Activated naive CD4-positive, alpha-beta T cell treated with anti-CD3 and anti-CD28 coated beads, Interleukin-2, amount 50 U/mL, for 72 hours (primary cell): ENCODE results near the gene AFF3. TPM values are rescaled to one million over a fixed set of nuclear protein-coding genes. Genes with fewer than 3 reads are reported as not detected.
A peak's percentile ranks its signal among the peaks of the same experiment; 100 is the strongest.

Experiments used
- ATAC-seq, 2 donors: fragments of 150-1000 bp; cut with Tn5 transposase; 2 replicates each; pipeline ENCODE4 v1.10.0; 2021; ENCODE audit warnings: mild to moderate bottlenecking in 2 of 2, moderate library complexity in 2 of 2
- DNase-seq, 2 donors: peaks; one replicate each; pipeline ENCODE4 v3.0.0; 2021 to 2022; ENCODE audit warnings: low spot score in 2 of 2
- H3K27ac Mint-ChIP-seq, 2 donors: one replicate each; pipeline ENCODE4 v1.8.0; 2022; ENCODE audit warnings: mild to moderate bottlenecking in 2 of 2, mixed read lengths in 2 of 2
- H3K36me3 Mint-ChIP-seq, 2 donors: one replicate each; pipeline ENCODE4 v1.8.0; 2022; ENCODE audit warnings: mixed read lengths in 2 of 2
- H3K9me3 Mint-ChIP-seq, 2 donors: one replicate each; pipeline ENCODE4 v1.8.0; 2022; ENCODE audit warnings: mixed read lengths in 2 of 2
- total RNA-seq, 2 donors: library from RNA; stranded (reverse); gene quantifications; one replicate each; pipeline ENCODE4 v1.2.3, GENCODE V29; 2022

The AFF3 gene
- total RNA-seq, 2 donors from 2014 or later, result 1.5 to 5.2 TPM

- no peaks in the 10 kb centered on the region for H3K36me3 Mint-ChIP-seq
- DNase-seq, result no peak
- H3K27ac Mint-ChIP-seq, result no peak overlapping the region
- ATAC-seq, result no peak
- no peaks in the 10 kb centered on the region for H3K9me3 Mint-ChIP-seq
Measured at GRCh38 chr2:99989905-99990304, 152.5 kb downstream of the AFF3 start.

- H3K9me3 Mint-ChIP-seq, result no peaks in the 10 kb centered on the region
- no peak overlapping the region for H3K27ac Mint-ChIP-seq
- DNase-seq (no peak), ATAC-seq (no peak)
- H3K36me3 Mint-ChIP-seq, result no peaks in the 10 kb centered on the region
Measured at GRCh38 chr2:99988599-99988998, 153.8 kb downstream of the AFF3 start.

- H3K36me3 Mint-ChIP-seq, result no peaks in the 10 kb centered on the region
- H3K9me3 Mint-ChIP-seq, result no peaks in the 10 kb centered on the region
- DNase-seq (no peak), ATAC-seq (no peak)
- H3K27ac Mint-ChIP-seq, result no peak overlapping the region
Measured at GRCh38 chr2:99987160-99987559, 155.2 kb downstream of the AFF3 start.

- DNase-seq (no peak), ATAC-seq (no peak)
- Mint-ChIP-seq H3K9me3 (no peaks in the 10 kb centered on the region), H3K27ac (no peak overlapping the region), H3K36me3 (no peaks in the 10 kb centered on the region)
Measured at GRCh38 chr2:99984799-99985515, 157.4 kb downstream of the AFF3 start.

GRCh38 chr2:99982744-99983143 lies 159.6 kb downstream of the AFF3 start:
- no peak overlapping the region for H3K27ac Mint-ChIP-seq
- DNase-seq (no peak), ATAC-seq (no peak)
- no peaks in the 10 kb centered on the region for H3K9me3 Mint-ChIP-seq
- H3K36me3 Mint-ChIP-seq, result no peaks in the 10 kb centered on the region

GRCh38 chr2:99981840-99982239 lies 160.6 kb downstream of the AFF3 start:
- Mint-ChIP-seq H3K27ac (no peak overlapping the region), H3K9me3 (no peaks in the 10 kb centered on the region), H3K36me3 (no peaks in the 10 kb centered on the region)
- DNase-seq (no peak), ATAC-seq (no peak)

- no peak for DNase-seq
- Mint-ChIP-seq H3K27ac (no peak overlapping the region), H3K36me3 (no peaks in the 10 kb centered on the region), H3K9me3 (no peaks in the 10 kb centered on the region)
- ATAC-seq, result no peak
Measured at GRCh38 chr2:99980176-99980575, 162.2 kb downstream of the AFF3 start.

GRCh38 chr2:99977966-99978365 lies 164.4 kb downstream of the AFF3 start:
- Mint-ChIP-seq H3K27ac (peak overlapping the region in 1 of 2 donors; percentile 3), H3K36me3 (no peaks in the 10 kb centered on the region), H3K9me3 (no peaks in the 10 kb centered on the region)
- DNase-seq, result no peak
- ATAC-seq, result no peak

- ATAC-seq (peak; percentile 44 to 83), DNase-seq (no peak)
- H3K27ac Mint-ChIP-seq, result peak overlapping the region in 1 of 2 donors; percentile 57
Measured at GRCh38 chr2:99975386-99975785, 167.0 kb downstream of the AFF3 start.

GRCh38 chr2:99974682-99975375 lies 167.6 kb downstream of the AFF3 start:
- Mint-ChIP-seq H3K27ac (no peak overlapping the region), H3K36me3 (no peaks in the 10 kb centered on the region), H3K9me3 (no peaks in the 10 kb centered on the region)
- ATAC-seq (no peak), DNase-seq (no peak)

More at GRCh38 chr2:99975386-99975785, 167.0 kb downstream of the AFF3 start:
- Mint-ChIP-seq H3K36me3 (no peaks in the 10 kb centered on the region), H3K9me3 (no peaks in the 10 kb centered on the region)

- H3K9me3 Mint-ChIP-seq, result no peaks in the 10 kb centered on the region
- DNase-seq, result no peak
- peak; percentile 61 to 85 for ATAC-seq
- H3K27ac Mint-ChIP-seq, result no peak overlapping the region
- no peaks in the 10 kb centered on the region for H3K36me3 Mint-ChIP-seq
Measured at GRCh38 chr2:99974275-99974674, 168.1 kb downstream of the AFF3 start.

- Mint-ChIP-seq H3K9me3 (no peaks in the 10 kb centered on the region), H3K36me3 (no peaks in the 10 kb centered on the region), H3K27ac (no peak overlapping the region)
- ATAC-seq (no peak), DNase-seq (no peak)
Measured at GRCh38 chr2:99971326-99971900, 171.0 kb downstream of the AFF3 start.

- ATAC-seq, result no peak
- H3K36me3 Mint-ChIP-seq, result no peaks in the 10 kb centered on the region
- DNase-seq, result no peak
- no peak overlapping the region for H3K27ac Mint-ChIP-seq
- no peaks in the 10 kb centered on the region for H3K9me3 Mint-ChIP-seq
Measured at GRCh38 chr2:99970292-99970868, 172.0 kb downstream of the AFF3 start.

GRCh38 chr2:99961196-99961913 lies 181.0 kb downstream of the AFF3 start:
- DNase-seq (no peak), ATAC-seq (no peak)
- Mint-ChIP-seq H3K27ac (peak overlapping the region in 1 of 2 donors; percentile 2), H3K9me3 (peaks cover 0 to 5% of the 10 kb centered on the region in 2 donors), H3K36me3 (no peaks in the 10 kb centered on the region)

- DNase-seq (no peak), ATAC-seq (no peak)
- Mint-ChIP-seq H3K27ac (no peak overlapping the region), H3K36me3 (no peaks in the 10 kb centered on the region), H3K9me3 (peaks cover 0 to 5% of the 10 kb centered on the region in 2 donors)
Measured at GRCh38 chr2:99960790-99961189, 181.6 kb downstream of the AFF3 start.

GRCh38 chr2:99960291-99960690 lies 182.1 kb downstream of the AFF3 start:
- no peak for ATAC-seq
- no peaks in the 10 kb centered on the region for H3K36me3 Mint-ChIP-seq
- H3K27ac Mint-ChIP-seq, result no peak overlapping the region
- H3K9me3 Mint-ChIP-seq, result peaks cover 0 to 5% of the 10 kb centered on the region in 2 donors
- DNase-seq, result no peak
